GM12878 (cell line): ENCODE data around the gene ARHGEF3. TPM values are rescaled to one million over a fixed set of nuclear protein-coding genes. Genes with fewer than 3 reads are reported as not detected.

Source experiments
- ATAC-seq: fragments of 200-7000 bp; cut with Tn5 transposase; 3 replicates; pipeline ENCODE4 v1.9.1; 2020; ENCODE audit warnings: mild to moderate bottlenecking, moderate library complexity
- BruUV-seq: library from RNA; stranded (reverse); fragments of 400-500 nt; replicated peaks from 2 replicates; lab custom pipeline; 2021; lab: Mats Ljungman, UMichigan
- CTCF ChIA-PET: fragments of 300-600 bp; sonication (Branson Sonifier 250); formaldehyde crosslinking; extraction: SDS; loops from one replicate; lab custom pipeline; 2021; ENCODE audit warnings: inconsistent platforms; lab: Yijun Ruan, JAX
- POLR2A ChIA-PET: fragments of 350-600 bp; formaldehyde crosslinking; extraction: SDS; loops from one replicate; lab custom pipeline; 2021; ENCODE audit warnings: inconsistent platforms; lab: Charles Lee
- RAD21 ChIA-PET: fragments of 300-600 bp; sonication (Branson Sonifier 250); formaldehyde crosslinking; loops from one replicate; lab custom pipeline; 2023; ENCODE audit warnings: antibody characterized with exemption; ENCODE audit not compliant: unreplicated experiment; lab: Charles Lee
- SMC1A ChIA-PET: fragments of 300-600 bp; sonication (Branson Sonifier 250); formaldehyde crosslinking; loops from one replicate; lab custom pipeline; 2023; ENCODE audit not compliant: unreplicated experiment, uncharacterized antibody; lab: Charles Lee
- DNase-seq: peaks from one replicate; pipeline ENCODE4 v3.0.0-alpha.2; 2011; ENCODE audit warnings: low read depth, low spot score
- FAIRE-seq: peaks from 3 replicates; lab custom pipeline; 2011; peaks lifted over from hg19 to GRCh38; lab: Jason Lieb, UNC
- H2AFZ ChIP-seq: 2 replicates; pipeline ENCODE4 v1.6.0; 2011; ENCODE audit warnings: low read depth, low read length, control low read depth; ENCODE audit not compliant: control insufficient read depth
- H3K27ac ChIP-seq: 2 replicates; pipeline ENCODE4 v1.5.1; 2011; ENCODE audit warnings: control low read depth; ENCODE audit not compliant: control insufficient read depth, insufficient read depth
- H3K27me3 ChIP-seq, 2 experiments: replicated peaks in 1 of 2; 2 replicates each; pipeline versions ENCODE4 v1.6.0 to v1.6.1; 2011; ENCODE audit warnings: low read length in 1 of 2; ENCODE audit not compliant: control insufficient read depth in 2 of 2, insufficient read depth in 2 of 2
- H3K36me3 ChIP-seq, 2 experiments: 2 replicates each; pipeline ENCODE4 v1.5.1; 2011; ENCODE audit warnings: low read length in 1 of 2; ENCODE audit not compliant: control insufficient read depth in 2 of 2, insufficient read depth in 2 of 2
- H3K4me1 ChIP-seq: 2 replicates; pipeline ENCODE4 v1.6.1; 2011; ENCODE audit warnings: mild to moderate bottlenecking, low read length, moderate library complexity, mixed read lengths; ENCODE audit not compliant: control insufficient read depth, insufficient read depth
- H3K4me2 ChIP-seq: 2 replicates; pipeline ENCODE4 v1.6.0; 2011; ENCODE audit warnings: control low read depth; ENCODE audit not compliant: control insufficient read depth, insufficient read depth
- H3K4me3 ChIP-seq: fragments of 200-600 bp; sonication (generic); 2 replicates; pipeline ENCODE4 v1.5.1; 2016
- H3K79me2 ChIP-seq: 2 replicates; pipeline ENCODE4 v1.6.0; 2011; ENCODE audit warnings: low read length; ENCODE audit not compliant: control insufficient read depth, insufficient read depth
- H3K9ac ChIP-seq: 2 replicates; pipeline ENCODE4 v1.8.0; 2011; ENCODE audit warnings: low read length, control low read depth, mixed read lengths; ENCODE audit not compliant: control insufficient read depth, insufficient read depth
- H3K9me3 ChIP-seq: replicated peaks from 3 replicates; pipeline ENCODE4 v1.5.1; 2011; ENCODE audit warnings: mild to moderate bottlenecking, low read length; ENCODE audit not compliant: control insufficient read depth, insufficient read depth
- H4K20me1 ChIP-seq: 2 replicates; pipeline ENCODE4 v1.6.0; 2011; ENCODE audit not compliant: control insufficient read depth, insufficient read depth
- ATF2 ChIP-seq: IDR thresholded peaks from 2 replicates; pipeline ENCODE4 v1.6.1; 2012; ENCODE audit warnings: low read length, inconsistent platforms
- CBX5 ChIP-seq: sonication (generic); IDR thresholded peaks from 2 replicates; pipeline ENCODE4 v1.6.1; 2016; ENCODE audit warnings: low read depth, moderate library complexity, mild to moderate bottlenecking, inconsistent platforms
- DPF2 ChIP-seq: fragments of 450-650 bp; IDR thresholded peaks from 2 replicates; pipeline ENCODE4 v1.6.1; 2017; ENCODE audit warnings: mild to moderate bottlenecking
- ESRRA ChIP-seq: IDR thresholded peaks from 2 replicates; pipeline ENCODE4 v1.6.1; 2012; ENCODE audit warnings: mild to moderate bottlenecking, low read length, improper control_type of control experiment
- FOS ChIP-seq: IDR thresholded peaks from 3 replicates; pipeline ENCODE4 v1.6.1; 2011; ENCODE audit warnings: borderline replicate concordance; ENCODE audit not compliant: insufficient read length; ENCODE audit errors: extremely low read depth
- FOXM1 ChIP-seq: IDR thresholded peaks from 2 replicates; pipeline ENCODE4 v1.6.1; 2012; ENCODE audit warnings: low read depth, mild to moderate bottlenecking, inconsistent platforms, low read length, moderate library complexity
- MAX ChIP-seq: IDR thresholded peaks from 2 replicates; pipeline ENCODE4 v1.6.1; 2012; ENCODE audit warnings: low read depth, low read length, improper control_type of control experiment
- NRF1 ChIP-seq: conservative IDR thresholded peaks from 2 replicates; pipeline ENCODE4 v1.6.1; 2011; ENCODE audit warnings: mild to moderate bottlenecking, low read depth, low read length, improper control_type of control experiment
- PML ChIP-seq: IDR thresholded peaks from 2 replicates; pipeline ENCODE4 v1.6.1; 2012; ENCODE audit warnings: low read length, inconsistent platforms
- RCOR1 ChIP-seq: conservative IDR thresholded peaks from 2 replicates; pipeline ENCODE4 v1.6.1; 2012; ENCODE audit warnings: low read depth, low read length, improper control_type of control experiment
- RUNX3 ChIP-seq: IDR thresholded peaks from 2 replicates; pipeline ENCODE4 v1.6.1; 2012; ENCODE audit warnings: low read length, inconsistent platforms
- SMC3 ChIP-seq: IDR thresholded peaks from 2 replicates; pipeline ENCODE4 v1.6.1; 2011; ENCODE audit warnings: low read length, improper control_type of control experiment, borderline replicate concordance
- TBL1XR1 ChIP-seq: IDR thresholded peaks from 2 replicates; pipeline ENCODE4 v1.6.1; 2012; ENCODE audit warnings: low read depth, low read length, improper control_type of control experiment
- TCF12 ChIP-seq: IDR thresholded peaks from 2 replicates; pipeline ENCODE4 v1.6.1; 2011; ENCODE audit warnings: low read depth, mild to moderate bottlenecking, low read length
- YY1 ChIP-seq: IDR thresholded peaks from 2 replicates; pipeline ENCODE4 v1.6.1; 2011; ENCODE audit warnings: low read depth, mild to moderate bottlenecking, low read length
- ZBTB33 ChIP-seq: fragments of 450-650 bp; IDR thresholded peaks from 2 replicates; pipeline ENCODE4 v1.6.1; 2017; ENCODE audit warnings: mild to moderate bottlenecking
- ZNF384 ChIP-seq: IDR thresholded peaks from 2 replicates; pipeline ENCODE4 v1.6.1; 2012; ENCODE audit warnings: low read depth, mild to moderate bottlenecking, low read length, improper control_type of control experiment, borderline replicate concordance
- WGBS: methylation state at CpG from one replicate; pipeline ENCODE4 v1.1.6; 2016; ENCODE audit warnings: low lambda C conversion rate; ENCODE audit not compliant: insufficient replicate concordance, insufficient coverage; ENCODE audit errors: missing lambda C conversion rate; 5-methylcytosine and 5-hydroxymethylcytosine counted together
- in situ Hi-C: fragments of 300-500 bp; cut with MboI; formaldehyde crosslinking; loops from 9 replicates; pipeline ENCODE4 v1.14.3; 2018; ENCODE audit warnings: mixed read lengths
- intact Hi-C: fragments of 100-400 bp; cut with micrococcal nuclease; formaldehyde crosslinking; loops from one replicate; pipeline ENCODE4 v1.14.2; 2022; ENCODE audit not compliant: unreplicated experiment
- polyA plus RNA-seq, 11 experiments: library from polyadenylated mRNA; depleted of rRNA in 4 of 11; unstranded in 6 of 11; stranded (reverse) in 5 of 11; fragments of >200 nt; fragmentation: Nextera tagmentation in 4 of 11; fragmentation: Illumina TruSeq in 1 of 11; extraction: Ambion mirVana in 4 of 11; extraction: Trizol in 1 of 11; gene quantifications; 1 replicate in 1 of 11; 2 replicates in 10 of 11; pipeline versions ENCODE4 v1.2.1 to v1.2.3, GENCODE V29; 2011 to 2016; ENCODE audit warnings: inconsistent platforms in 2 of 11, missing spikeins in 2 of 11, low read depth in 1 of 11
- total RNA-seq, 4 experiments: library from RNA; depleted of rRNA in 3 of 4; stranded (reverse); fragments of >200 nt in 3 of 4; fragmentation: Illumina TruSeq in 1 of 4; extraction: Trizol in 1 of 4; gene quantifications; 2 replicates each; pipeline versions ENCODE4 v1.2.1 to v1.2.3, GENCODE V29; 2013 to 2021
- TF ChIP-seq, protein P1 (sequence below): fragments of 150-350 bp; IDR thresholded peaks from 2 replicates; pipeline ENCODE4 v1.6.1; 2016; ENCODE audit warnings: low read depth, low read length

ARHGEF3 gene
- total and polyA plus RNA-seq, 10 of the 15 experiments (the other 5 are each of a cell fraction or from before 2014, with no cell fraction given), result 21.8 to 78.7 (median 56.2) TPM

- in situ Hi-C loops (no loop called here), intact Hi-C loops (loop anchor here (1.0 to 10.0 kb wide), 3 partner anchors 45 to 275 kb away; no protein-coding TSS in a partner anchor)
- WGBS, result 21% methylated on average over 10 of the region's 10 CpGs
- ATAC-seq (peak; percentile 49), FAIRE-seq (no peak), DNase-seq (no peak)
- H3K4me2 ChIP-seq, result peak overlapping the region; percentile 88
- CTCF ChIA-PET, result interaction anchor here (0.8 to 10.8 kb wide), 42 partner anchors 11 to 459 kb away, joined by 3 to 429 read pairs (median 9); partner anchors contain the start of gene TASOR
- peaks cover 52% of the 10 kb centered on the region for H3K79me2 ChIP-seq
- H3K9ac ChIP-seq, result peak overlapping the region; percentile 78
- SMC1A ChIA-PET, result interaction anchor here (0.8 to 11.9 kb wide), 49 partner anchors 12 to 303 kb away, joined by 3 to 411 read pairs (median 9); partner anchors contain the start of genes CCDC66 and TASOR
- H3K4me3 ChIP-seq, result peak overlapping the region; percentile 71
- H2AFZ ChIP-seq, result no peak overlapping the region
- BruUV-seq, result TSS peak; percentile 42
- POLR2A ChIA-PET, result interaction anchor here (0.6 to 7.5 kb wide), 24 partner anchors 10 to 118 kb away, joined by 3 to 100 read pairs (median 6); partner anchors contain the start of gene TASOR
- peaks cover 14% of the 10 kb centered on the region for H3K4me1 ChIP-seq
- H3K36me3 ChIP-seq, result no peaks in the 10 kb centered on the region
- no peaks in the 10 kb centered on the region for H4K20me1 ChIP-seq
- RAD21 ChIA-PET, result interaction anchor here (0.7 to 14.1 kb wide), 50 partner anchors 10 to 269 kb away, joined by 3 to 388 read pairs (median 6); partner anchors contain the start of genes CCDC66 and TASOR
- peak overlapping the region; percentile 55 for H3K27ac ChIP-seq
- H3K27me3 ChIP-seq, result no peaks in the 10 kb centered on the region
- no peaks in the 10 kb centered on the region for H3K9me3 ChIP-seq
- TF ChIP-seq TCF12 (peak; percentile 77; the same call in 1 of the 2 replicates), SMC3 (no peak), YY1 (no peak), FOXM1 (no peak), CBX5 (no peak), ZNF384 (no peak), RCOR1 (no peak), RUNX3 (peak; percentile 90), ZBTB33 (no peak), FOS (no peak), PML (no peak), NRF1 (no peak), DPF2 (peak; percentile 60), ATF2 (no peak), MAX (no peak), TBL1XR1 (no peak), ESRRA (no peak)
- TF ChIP-seq, protein P1, sequence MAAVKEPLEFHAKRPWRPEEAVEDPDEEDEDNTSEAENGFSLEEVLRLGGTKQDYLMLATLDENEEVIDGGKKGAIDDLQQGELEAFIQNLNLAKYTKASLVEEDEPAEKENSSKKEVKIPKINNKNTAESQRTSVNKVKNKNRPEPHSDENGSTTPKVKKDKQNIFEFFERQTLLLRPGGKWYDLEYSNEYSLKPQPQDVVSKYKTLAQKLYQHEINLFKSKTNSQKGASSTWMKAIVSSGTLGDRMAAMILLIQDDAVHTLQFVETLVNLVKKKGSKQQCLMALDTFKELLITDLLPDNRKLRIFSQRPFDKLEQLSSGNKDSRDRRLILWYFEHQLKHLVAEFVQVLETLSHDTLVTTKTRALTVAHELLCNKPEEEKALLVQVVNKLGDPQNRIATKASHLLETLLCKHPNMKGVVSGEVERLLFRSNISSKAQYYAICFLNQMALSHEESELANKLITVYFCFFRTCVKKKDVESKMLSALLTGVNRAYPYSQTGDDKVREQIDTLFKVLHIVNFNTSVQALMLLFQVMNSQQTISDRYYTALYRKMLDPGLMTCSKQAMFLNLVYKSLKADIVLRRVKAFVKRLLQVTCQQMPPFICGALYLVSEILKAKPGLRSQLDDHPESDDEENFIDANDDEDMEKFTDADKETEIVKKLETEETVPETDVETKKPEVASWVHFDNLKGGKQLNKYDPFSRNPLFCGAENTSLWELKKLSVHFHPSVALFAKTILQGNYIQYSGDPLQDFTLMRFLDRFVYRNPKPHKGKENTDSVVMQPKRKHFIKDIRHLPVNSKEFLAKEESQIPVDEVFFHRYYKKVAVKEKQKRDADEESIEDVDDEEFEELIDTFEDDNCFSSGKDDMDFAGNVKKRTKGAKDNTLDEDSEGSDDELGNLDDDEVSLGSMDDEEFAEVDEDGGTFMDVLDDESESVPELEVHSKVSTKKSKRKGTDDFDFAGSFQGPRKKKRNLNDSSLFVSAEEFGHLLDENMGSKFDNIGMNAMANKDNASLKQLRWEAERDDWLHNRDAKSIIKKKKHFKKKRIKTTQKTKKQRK, result no peak
Observed at GRCh38 chr3:56800130-56800831, 1.5 kb downstream of the ARHGEF3 start.
